Neural cell (in vitro differentiated cells): ENCODE measurements around the gene ANKRD13A. TPM values are rescaled to one million over a fixed set of nuclear protein-coding genes. Genes with fewer than 3 reads are reported as not detected.

Source experiments
- H2AFZ ChIP-seq: fragments of 200-600, 300-800 bp; sonication (generic), shearing (Covaris generic); 2 replicates; pipeline ENCODE4 v1.6.0; 2014; ENCODE audit warnings: low read depth, mild to moderate bottlenecking, antibody characterized with exemption, low read length, moderate library complexity
- H3F3A ChIP-seq: fragments of 200-600 bp; shearing (Covaris generic); 2 replicates; pipeline ENCODE4 v1.6.1; 2016; ENCODE audit warnings: mild to moderate bottlenecking, moderate library complexity, mixed read lengths, antibody characterized with exemption, low read length; ENCODE audit not compliant: insufficient read depth, poor library complexity, severe bottlenecking
- H3K27ac ChIP-seq: fragments of 200-600, 300-800 bp; sonication (generic), shearing (Covaris generic); 2 replicates; pipeline ENCODE4 v1.5.1; 2014; ENCODE audit warnings: mild to moderate bottlenecking, low read length, moderate library complexity
- H3K27me3 ChIP-seq: fragments of 300-800, 200-600 bp; sonication (generic), shearing (Covaris generic); 2 replicates; pipeline ENCODE4 v1.6.0; 2014; ENCODE audit warnings: mild to moderate bottlenecking, low read depth, low read length, moderate library complexity; ENCODE audit not compliant: insufficient read depth
- H3K36me3 ChIP-seq: fragments of 300-800, 200-600 bp; sonication (generic), shearing (Covaris generic); 2 replicates; pipeline ENCODE4 v1.5.1; 2014; ENCODE audit warnings: mild to moderate bottlenecking, antibody characterized with exemption, low read length, moderate library complexity; ENCODE audit not compliant: insufficient read depth
- H3K4me2 ChIP-seq: fragments of 300-800, 200-600 bp; sonication (generic), shearing (Covaris generic); 2 replicates; pipeline ENCODE4 v1.6.0; 2014; ENCODE audit warnings: mild to moderate bottlenecking, low read length
- H3K4me3 ChIP-seq: fragments of 300-800, 200-600 bp; sonication (generic), shearing (Covaris generic); 2 replicates; pipeline ENCODE4 v1.5.1; 2014; ENCODE audit warnings: mild to moderate bottlenecking, low read length, moderate library complexity
- H3K79me2 ChIP-seq: fragments of 200-600 bp; shearing (Covaris generic); replicated peaks from 2 replicates; pipeline ENCODE4 v1.6.0; 2014; ENCODE audit warnings: mild to moderate bottlenecking, low read length, moderate library complexity; ENCODE audit not compliant: insufficient read depth
- H3K9ac ChIP-seq: fragments of 300-800, 200-600 bp; sonication (generic), shearing (Covaris generic); 2 replicates; pipeline ENCODE4 v1.6.1; 2016; ENCODE audit warnings: mild to moderate bottlenecking, low read length, mixed read lengths
- H3K9me2 ChIP-seq: fragments of 200-600 bp; shearing (Covaris generic); 2 replicates; pipeline ENCODE4 v1.6.1; 2016; ENCODE audit warnings: mild to moderate bottlenecking, low read length, mixed read lengths; ENCODE audit not compliant: insufficient read depth
- H3K9me3 ChIP-seq: fragments of 200-600, 300-800 bp; sonication (generic), shearing (Covaris generic); 2 replicates; pipeline ENCODE4 v1.6.1; 2016; ENCODE audit warnings: mild to moderate bottlenecking, mixed run types, low read length, moderate library complexity, mixed read lengths
- H4K20me1 ChIP-seq: fragments of 200-600 bp; shearing (Covaris generic); 2 replicates; pipeline ENCODE4 v1.6.1; 2016; ENCODE audit warnings: mild to moderate bottlenecking, mixed run types; ENCODE audit not compliant: insufficient read depth
- CTCF ChIP-seq: fragments of 450-650 bp; IDR thresholded peaks from 2 replicates; pipeline ENCODE4 v1.5.1; 2014; ENCODE audit warnings: antibody characterized with exemption, mild to moderate bottlenecking, moderate library complexity; ENCODE audit not compliant: poor library complexity, severe bottlenecking
- EP300 ChIP-seq: fragments of 450-650 bp; conservative IDR thresholded peaks from 2 replicates; pipeline ENCODE4 v1.6.1; 2014; ENCODE audit warnings: antibody characterized with exemption, mild to moderate bottlenecking, moderate library complexity; ENCODE audit not compliant: poor library complexity, severe bottlenecking
- EZH2 ChIP-seq: fragments of 200-600, 300-800 bp; shearing (Covaris generic), sonication (generic); IDR thresholded peaks from 2 replicates; pipeline ENCODE4 v1.6.1; 2014; ENCODE audit warnings: antibody characterized with exemption, low read length, borderline replicate concordance, mild to moderate bottlenecking; ENCODE audit not compliant: insufficient read depth, poor library complexity, severe bottlenecking
- MXI1 ChIP-seq: fragments of 450-650 bp; conservative IDR thresholded peaks from 2 replicates; pipeline ENCODE4 v1.6.1; 2014; ENCODE audit warnings: antibody characterized with exemption, mild to moderate bottlenecking; ENCODE audit not compliant: poor library complexity, severe bottlenecking
- POLR2AphosphoS5 ChIP-seq: IDR thresholded peaks from 2 replicates; pipeline ENCODE4 v1.6.1; 2012
- RAD21 ChIP-seq: fragments of 450-650 bp; conservative IDR thresholded peaks from 2 replicates; pipeline ENCODE4 v1.6.1; 2014; ENCODE audit warnings: antibody characterized with exemption, mild to moderate bottlenecking, moderate library complexity
- REST ChIP-seq: IDR thresholded peaks from 2 replicates; pipeline ENCODE4 v1.6.1; 2012; ENCODE audit warnings: borderline replicate concordance
- TAF1 ChIP-seq: IDR thresholded peaks from 2 replicates; pipeline ENCODE4 v1.6.1; 2012; ENCODE audit warnings: low read depth
- polyA plus RNA-seq: library from polyadenylated mRNA; depleted of rRNA; stranded (reverse); fragments of >200 nt; gene quantifications from 2 replicates; pipeline ENCODE4 v1.2.3, GENCODE V29; 2014

ANKRD13A gene
- polyA plus RNA-seq, 1 donor from 2014 or later: 89.2 TPM

DNA sequence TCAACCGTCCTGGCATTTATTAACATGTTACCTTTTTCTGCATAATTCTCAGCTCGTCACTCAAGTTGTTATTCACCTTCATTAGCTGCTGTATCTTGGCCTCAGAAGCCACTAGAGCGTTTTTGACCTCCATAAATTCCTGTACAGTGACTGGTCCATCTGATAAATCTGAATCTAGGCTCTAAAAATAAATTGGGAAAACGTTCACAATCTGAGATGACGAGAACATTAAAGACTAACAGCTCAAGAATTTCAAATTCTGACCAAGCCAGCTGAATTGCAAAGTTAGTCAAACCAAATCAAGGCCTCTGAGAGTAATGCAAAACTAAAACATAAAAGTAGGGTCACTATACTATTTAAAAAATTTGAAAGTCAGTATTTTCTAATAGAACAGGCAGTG lies 48.1 kb upstream of the ANKRD13A start:
- Histone ChIP-seq H3K4me3 (no peak overlapping the region), H3K9me2 (no peaks in the 10 kb centered on the region), H3K9ac (no peak overlapping the region), H3K79me2 (no peaks in the 10 kb centered on the region), H3K27ac (no peak overlapping the region), H3F3A (no peaks in the 10 kb centered on the region), H3K27me3 (no peaks in the 10 kb centered on the region), H3K36me3 (peaks cover 7% of the 10 kb centered on the region), H4K20me1 (no peaks in the 10 kb centered on the region), H3K4me2 (no peak overlapping the region), H3K9me3 (no peaks in the 10 kb centered on the region), H2AFZ (no peak overlapping the region)
- no peak for TF ChIP-seq EP300

- Histone ChIP-seq H3K4me3 (no peak overlapping the region), H4K20me1 (no peaks in the 10 kb centered on the region), H3K9ac (no peak overlapping the region), H3K9me2 (no peaks in the 10 kb centered on the region), H3K79me2 (no peaks in the 10 kb centered on the region), H3K36me3 (peaks cover 7% of the 10 kb centered on the region), H3K9me3 (no peaks in the 10 kb centered on the region), H3K4me2 (no peak overlapping the region), H2AFZ (no peak overlapping the region), H3K27ac (no peak overlapping the region), H3F3A (no peaks in the 10 kb centered on the region), H3K27me3 (no peaks in the 10 kb centered on the region)
- no peak for TF ChIP-seq EZH2
- TF ChIP-seq TAF1: no peak
Measured at GRCh38 chr12:109951751-109952150, 47.5 kb upstream of the ANKRD13A start.

DNA sequence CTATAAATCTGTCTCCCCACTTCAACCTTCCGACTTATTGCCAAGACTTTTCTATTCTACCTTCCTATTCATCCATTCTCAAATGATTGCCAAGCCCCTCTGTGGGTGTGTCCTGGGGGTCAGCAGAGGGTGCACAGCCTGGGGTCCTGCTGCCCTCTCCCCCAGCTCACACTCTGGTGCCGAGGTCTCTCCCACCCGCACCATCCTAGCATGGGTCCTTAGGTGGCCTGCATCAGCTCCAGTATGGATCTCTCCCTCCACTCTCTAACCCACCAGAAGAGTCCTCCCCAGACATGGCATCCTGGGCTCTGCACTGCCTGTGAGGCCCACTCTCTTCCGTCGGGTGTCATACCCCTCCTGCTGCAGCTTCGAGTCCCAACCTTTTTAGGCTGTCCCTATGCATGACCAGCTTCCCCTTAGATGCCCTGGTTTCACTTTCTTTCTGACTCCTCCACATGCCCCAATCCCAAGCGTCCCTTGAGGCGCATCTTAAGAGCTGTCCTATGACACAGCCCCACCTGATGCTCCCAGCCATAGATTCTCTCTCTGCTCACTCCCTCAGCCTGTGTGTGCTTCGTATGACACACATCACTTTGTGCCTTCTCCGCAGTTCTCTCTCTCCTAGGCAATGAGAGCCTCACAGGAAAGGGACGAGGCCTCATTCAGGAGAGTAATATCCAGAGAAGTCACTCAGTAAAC lies 46.9 kb upstream of the ANKRD13A start:
- H3K9ac ChIP-seq: no peak overlapping the region
- H2AFZ ChIP-seq: no peak overlapping the region
- H3K27me3 ChIP-seq: no peaks in the 10 kb centered on the region
- no peaks in the 10 kb centered on the region for H3K79me2 ChIP-seq
- no peak overlapping the region for H3K4me2 ChIP-seq
- no peak for TF ChIP-seq REST
- no peak for TF ChIP-seq POLR2AphosphoS5
- TF ChIP-seq MXI1: no peak
- no peak for TF ChIP-seq RAD21
- TF ChIP-seq EZH2: no peak
- no peak for TF ChIP-seq CTCF
- peaks cover 7% of the 10 kb centered on the region for H3K36me3 ChIP-seq
- H3F3A ChIP-seq: no peaks in the 10 kb centered on the region
- H3K4me3 ChIP-seq: no peak overlapping the region
- no peaks in the 10 kb centered on the region for H4K20me1 ChIP-seq
- no peaks in the 10 kb centered on the region for H3K9me3 ChIP-seq
- no peaks in the 10 kb centered on the region for H3K9me2 ChIP-seq
- no peak overlapping the region for H3K27ac ChIP-seq
